Upper lobe of right lung (tissue), 1 donor: ENCODE measurements around the gene FXYD6. TPM values are rescaled to one million over a fixed set of nuclear protein-coding genes. Genes with fewer than 3 reads are reported as not detected.

Source experiments
- ATAC-seq: fragments of 200-7000 bp; cut with Tn5 transposase; one replicate; pipeline ENCODE4 v1.9.1; 2020; ENCODE audit warnings: mild to moderate bottlenecking, moderate library complexity
- DNase-seq: peaks from one replicate; pipeline ENCODE4 v3.0.0-alpha.2; 2020
- H3K27ac ChIP-seq: fragments of 200-600 bp; one replicate; pipeline ENCODE4 v1.8.0; 2022
- H3K27me3 ChIP-seq: fragments of 200-600 bp; one replicate; pipeline ENCODE4 v1.8.0; 2022; ENCODE audit warnings: mild to moderate bottlenecking
- H3K36me3 ChIP-seq: fragments of 200-600 bp; one replicate; pipeline ENCODE4 v1.8.0; 2022
- H3K4me1 ChIP-seq: fragments of 200-600 bp; one replicate; pipeline ENCODE4 v1.8.0; 2022
- H3K4me3 ChIP-seq: fragments of 200-600 bp; one replicate; pipeline ENCODE4 v1.8.0; 2022; ENCODE audit warnings: mild to moderate bottlenecking
- H3K9me3 ChIP-seq: fragments of 200-600 bp; one replicate; pipeline ENCODE4 v1.8.0; 2022
- intact Hi-C: fragments of 100-400 bp; cut with DNase I; formaldehyde crosslinking; loops from one replicate; pipeline ENCODE4 v1.11.0; 2022
- total RNA-seq: library from RNA; stranded (reverse); fragmentation: NEBNext Ultra II Directional; extraction: Animal tissue kit (Norgen Biotek cat#: 25700); gene quantifications from one replicate; pipeline ENCODE4 v1.2.1, GENCODE V29; 2021
- TF ChIP-seq, protein P1 (sequence below): fragments of 200-600 bp; IDR thresholded peaks from one replicate; pipeline ENCODE4 v1.8.0; 2022; ENCODE audit warnings: antibody characterized with exemption
- donor health status: DM: no; HTN: yes; CAD: no; lungs with severe emphysema.

FXYD6 gene
- total RNA-seq, 1 donor from 2014 or later: 59.0 TPM

DNA sequence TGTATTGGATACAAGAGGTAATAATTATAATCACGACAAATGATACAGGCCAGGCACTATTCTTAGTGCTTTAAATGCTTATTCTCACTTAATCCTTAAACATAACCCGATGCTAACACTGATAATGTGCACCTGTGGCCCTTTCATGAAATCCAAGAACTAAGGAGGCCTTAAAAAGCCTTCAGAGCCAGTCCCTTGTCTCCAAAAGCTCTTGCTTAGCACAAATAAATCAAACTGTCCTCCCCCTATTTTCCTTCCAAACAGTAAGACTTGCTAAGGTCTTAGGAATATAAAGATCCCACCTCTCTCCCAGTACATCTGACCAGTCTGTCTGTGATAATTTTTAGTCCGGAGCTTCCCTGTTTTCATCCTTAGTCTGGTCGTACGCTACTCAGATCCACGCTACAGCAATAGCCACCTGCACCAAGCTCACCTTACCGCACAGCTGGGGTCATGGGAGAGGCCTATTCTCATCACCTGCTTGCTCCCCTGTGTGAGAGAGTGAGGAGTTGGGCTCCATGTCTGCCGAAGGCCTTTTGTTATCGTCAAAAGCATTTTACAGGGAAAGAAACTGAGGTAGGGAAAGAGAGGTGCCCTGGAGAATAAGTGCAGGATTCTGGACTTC is 16.9 kb downstream of the FXYD6 start:
- H3K4me1 ChIP-seq: peaks cover 37% of the 10 kb centered on the region
- H3K27ac ChIP-seq: no peak overlapping the region
- no peak for ATAC-seq
- no peak for DNase-seq
- no peaks in the 10 kb centered on the region for H3K27me3 ChIP-seq
- intact Hi-C loops: no loop called here
- no peaks in the 10 kb centered on the region for H3K36me3 ChIP-seq
- H3K4me3 ChIP-seq: no peak overlapping the region
- no peaks in the 10 kb centered on the region for H3K9me3 ChIP-seq
- TF ChIP-seq, protein P1, sequence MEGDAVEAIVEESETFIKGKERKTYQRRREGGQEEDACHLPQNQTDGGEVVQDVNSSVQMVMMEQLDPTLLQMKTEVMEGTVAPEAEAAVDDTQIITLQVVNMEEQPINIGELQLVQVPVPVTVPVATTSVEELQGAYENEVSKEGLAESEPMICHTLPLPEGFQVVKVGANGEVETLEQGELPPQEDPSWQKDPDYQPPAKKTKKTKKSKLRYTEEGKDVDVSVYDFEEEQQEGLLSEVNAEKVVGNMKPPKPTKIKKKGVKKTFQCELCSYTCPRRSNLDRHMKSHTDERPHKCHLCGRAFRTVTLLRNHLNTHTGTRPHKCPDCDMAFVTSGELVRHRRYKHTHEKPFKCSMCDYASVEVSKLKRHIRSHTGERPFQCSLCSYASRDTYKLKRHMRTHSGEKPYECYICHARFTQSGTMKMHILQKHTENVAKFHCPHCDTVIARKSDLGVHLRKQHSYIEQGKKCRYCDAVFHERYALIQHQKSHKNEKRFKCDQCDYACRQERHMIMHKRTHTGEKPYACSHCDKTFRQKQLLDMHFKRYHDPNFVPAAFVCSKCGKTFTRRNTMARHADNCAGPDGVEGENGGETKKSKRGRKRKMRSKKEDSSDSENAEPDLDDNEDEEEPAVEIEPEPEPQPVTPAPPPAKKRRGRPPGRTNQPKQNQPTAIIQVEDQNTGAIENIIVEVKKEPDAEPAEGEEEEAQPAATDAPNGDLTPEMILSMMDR: no peak

DNA sequence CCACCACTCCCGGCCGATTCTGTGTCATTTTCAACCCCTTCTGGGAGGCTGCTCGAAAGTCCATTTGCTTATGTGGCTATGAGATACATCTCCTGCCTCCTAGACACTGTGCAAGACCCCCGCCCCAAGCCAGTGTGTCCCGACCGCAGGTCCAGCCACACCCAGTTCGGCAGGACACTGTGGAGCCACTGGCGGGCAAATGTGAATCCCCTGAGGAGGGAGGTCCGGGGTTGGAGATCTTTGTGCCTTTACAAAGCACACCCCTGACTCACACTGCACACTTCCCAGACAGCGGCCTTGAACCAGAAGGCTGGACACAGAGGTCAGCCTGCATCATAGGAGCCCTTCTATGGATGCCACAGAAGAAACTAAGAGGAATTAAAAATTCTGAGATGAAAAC is 17.4 kb downstream of the FXYD6 start:
- H3K9me3 ChIP-seq: no peaks in the 10 kb centered on the region
- ATAC-seq (no peak), DNase-seq (no peak)
- H3K27ac ChIP-seq: no peak overlapping the region
- intact Hi-C loops: no loop called here
- TF ChIP-seq, protein P1: no peak
- H3K4me1 ChIP-seq: peaks cover 39% of the 10 kb centered on the region
- no peaks in the 10 kb centered on the region for H3K27me3 ChIP-seq
- H3K4me3 ChIP-seq: no peak overlapping the region
- H3K36me3 ChIP-seq: no peaks in the 10 kb centered on the region

DNA sequence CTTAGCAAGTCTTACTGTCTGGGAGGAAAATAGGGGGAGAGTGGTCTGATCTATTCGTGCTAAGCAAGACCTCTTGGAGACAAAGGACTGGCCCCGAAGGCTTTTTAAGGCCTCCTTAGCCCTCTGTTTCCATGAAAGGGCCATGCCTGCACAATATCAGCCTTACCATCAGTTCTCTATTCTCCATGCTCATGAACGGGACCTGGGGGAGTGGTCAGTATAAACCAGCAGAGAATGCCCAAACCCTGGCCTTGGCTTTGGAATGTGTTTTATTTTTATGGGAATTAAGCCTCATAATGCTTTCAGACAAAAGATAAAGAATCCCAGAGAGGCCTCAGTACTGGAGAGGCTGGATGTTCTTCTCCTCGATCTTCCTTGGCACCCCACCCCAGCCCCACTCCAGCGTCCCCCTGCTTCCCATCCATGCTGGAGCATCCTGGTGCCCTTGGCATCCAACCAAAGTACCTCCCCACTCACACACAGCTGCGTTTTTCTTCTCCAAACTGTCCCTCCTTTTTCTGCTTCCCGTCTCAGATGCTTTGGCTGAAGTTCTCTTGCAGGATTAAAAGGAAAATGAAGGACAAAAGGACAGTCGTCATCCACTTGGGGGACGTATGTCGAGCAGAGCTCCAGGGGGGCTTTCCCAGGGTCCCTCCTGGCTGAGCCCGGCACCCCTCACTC is 18.6 kb downstream of the FXYD6 start:
- no peaks in the 10 kb centered on the region for H3K9me3 ChIP-seq
- intact Hi-C loops: no loop called here
- ATAC-seq (no peak), DNase-seq (no peak)
- no peak overlapping the region for H3K4me3 ChIP-seq
- H3K27ac ChIP-seq: no peak overlapping the region
- TF ChIP-seq, protein P1: no peak
- H3K4me1 ChIP-seq: peaks cover 34% of the 10 kb centered on the region
- no peaks in the 10 kb centered on the region for H3K36me3 ChIP-seq
- H3K27me3 ChIP-seq: no peaks in the 10 kb centered on the region

DNA sequence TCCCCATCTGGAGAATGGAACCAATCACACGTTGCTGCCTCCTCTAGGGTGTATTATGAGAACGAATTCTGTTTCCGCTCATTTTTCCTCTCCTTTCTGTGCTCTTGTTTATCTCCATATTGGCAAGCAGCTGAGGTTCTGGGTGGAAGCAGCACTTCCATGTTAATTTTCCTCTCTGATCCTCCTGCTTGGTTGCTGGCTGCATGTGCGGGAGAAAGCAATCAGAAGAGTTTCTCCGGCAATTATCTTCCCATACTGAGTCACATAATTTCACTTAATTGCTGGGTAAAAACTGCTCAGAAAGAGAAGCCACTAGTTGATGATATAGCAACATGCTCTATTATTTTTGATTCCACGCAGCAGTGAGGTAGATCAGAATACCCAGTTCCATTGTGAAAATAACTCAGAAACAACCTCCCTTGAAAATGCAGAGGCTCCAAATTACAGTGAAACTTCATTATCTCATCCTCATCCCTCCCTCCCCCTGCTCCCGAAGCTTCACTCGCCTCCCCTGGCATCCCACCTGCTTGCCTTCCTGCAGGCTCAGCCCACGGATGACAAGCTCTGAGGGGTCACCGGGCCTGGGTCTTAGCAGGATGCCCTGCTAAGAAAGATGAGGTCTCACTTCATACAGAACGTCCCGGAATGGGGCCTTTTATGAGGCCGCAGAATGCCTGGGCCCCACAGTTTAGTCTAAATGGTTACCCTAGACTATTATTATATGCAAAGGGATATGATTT is 20.4 kb downstream of the FXYD6 start:
- intact Hi-C loops: no loop called here
- H3K4me3 ChIP-seq: no peak overlapping the region
- peaks cover 21% of the 10 kb centered on the region for H3K4me1 ChIP-seq
- ATAC-seq: no peak
- H3K27ac ChIP-seq: no peak overlapping the region
- peaks cover 6% of the 10 kb centered on the region for H3K9me3 ChIP-seq
- H3K36me3 ChIP-seq: no peaks in the 10 kb centered on the region
- H3K27me3 ChIP-seq: no peaks in the 10 kb centered on the region
- TF ChIP-seq, protein P1: no peak
- DNase-seq: no peak

DNA sequence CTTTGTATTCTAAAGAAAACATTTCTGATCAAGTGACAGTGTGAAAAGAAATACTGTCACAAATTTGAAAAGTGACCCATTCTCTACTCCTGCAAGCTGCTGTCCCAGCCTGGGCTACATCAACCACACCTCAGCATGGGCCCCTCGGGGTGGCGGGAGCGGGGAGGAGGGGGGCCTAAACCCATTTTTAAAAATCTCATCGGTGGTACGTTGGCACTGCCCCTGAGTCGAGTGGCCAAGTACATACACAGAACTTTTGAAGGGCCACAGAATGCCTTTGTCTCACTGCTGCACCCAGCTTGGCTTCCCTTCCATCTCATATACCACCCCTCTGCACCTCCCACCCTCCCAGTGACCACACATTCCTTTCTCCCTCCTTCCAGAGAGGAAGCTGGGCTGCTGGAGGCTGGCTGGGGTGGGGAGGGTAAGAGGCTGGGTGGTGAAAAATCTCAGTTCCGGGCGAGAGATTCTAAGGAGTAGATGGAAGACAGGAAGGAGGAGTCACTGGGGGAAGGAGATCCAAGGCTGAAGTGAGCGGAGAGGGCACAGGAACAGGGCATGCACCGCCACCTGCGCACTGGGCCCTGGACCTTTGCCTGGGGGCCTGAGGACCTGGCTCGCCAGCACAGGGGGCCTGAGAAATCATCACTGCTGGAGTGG is 21.1 kb downstream of the FXYD6 start:
- DNase-seq (no peak), ATAC-seq (no peak)
- TF ChIP-seq, protein P1: no peak
- Histone ChIP-seq H3K36me3 (no peaks in the 10 kb centered on the region), H3K27me3 (no peaks in the 10 kb centered on the region), H3K4me3 (no peak overlapping the region), H3K9me3 (peaks cover 6% of the 10 kb centered on the region), H3K4me1 (peaks cover 18% of the 10 kb centered on the region), H3K27ac (no peak overlapping the region)
- intact Hi-C loops: no loop called here
